Ovary (tissue), 9 donors: ENCODE measurements around the gene DPYSL5. TPM values are rescaled to one million over a fixed set of nuclear protein-coding genes. Genes with fewer than 3 reads are reported as not detected.

ENCODE experiments used
- DNase-seq, 5 donors: peaks; one replicate each; pipeline ENCODE4 v3.0.0-alpha.2; 2019 to 2020
- H3K27ac ChIP-seq, 2 donors: fragments of 200-600 bp; one replicate each; pipeline versions ENCODE4 v1.5.1 to v1.8.0; 2019 to 2022
- H3K27me3 ChIP-seq: fragments of 200-600 bp; one replicate; pipeline ENCODE4 v1.8.0; 2022
- H3K36me3 ChIP-seq: fragments of 200-600 bp; sonication (generic); one replicate; pipeline ENCODE4 v1.5.1; 2019
- H3K4me1 ChIP-seq: one replicate; pipeline ENCODE4 v1.8.1; 2013; ENCODE audit warnings: mild to moderate bottlenecking, moderate library complexity; ENCODE audit not compliant: insufficient read depth
- H3K4me3 ChIP-seq: fragments of 200-600 bp; sonication (generic); one replicate; pipeline ENCODE4 v1.5.1; 2017
- H3K9me3 ChIP-seq, 2 donors: fragments of 200-600 bp in 1 of 2; sonication (generic) in 1 of 2; one replicate each; pipeline versions ENCODE4 v1.5.1 to v1.8.1; 2013 to 2019; ENCODE audit warnings: mild to moderate bottlenecking in 1 of 2, moderate library complexity in 1 of 2
- EP300 ChIP-seq: sonication (generic); formaldehyde crosslinking; IDR thresholded peaks from one replicate; pipeline ENCODE4 v1.6.1; 2017; ENCODE audit warnings: antibody characterized with exemption
- POLR2A ChIP-seq: fragments of 450-650 bp; IDR thresholded peaks from one replicate; pipeline ENCODE4 v1.6.1; 2017; ENCODE audit warnings: antibody characterized with exemption, mild to moderate bottlenecking, moderate library complexity
- WGBS, 3 donors: extraction: QIAGEN DNeasy Blood & Tissue Kit in 1 of 3; methylation state at CpG; one replicate each; pipeline versions ENCODE4 v1.1.5 to v1.1.7; 2013 to 2017; 5-methylcytosine and 5-hydroxymethylcytosine counted together
- intact Hi-C, 4 donors: fragments of 100-400 bp; cut with DNase I; formaldehyde crosslinking; loops; one replicate each; pipeline versions ENCODE4 v1.11.0 to v1.15.1; 2022 to 2023
- polyA plus RNA-seq, 2 donors: library from polyadenylated mRNA; stranded (reverse); fragments of 200-250 nt in 1 of 2; fragments of 350-450 nt in 1 of 2; fragmentation: Illumina TruSeq in 1 of 2; extraction: RNeasy Lipid Tissue Mini Kit (QIAGEN cat#74804) in 1 of 2; gene quantifications; one replicate each; pipeline ENCODE4 v1.2.3, GENCODE V29; 2013 to 2014
- total RNA-seq, 7 donors: library from RNA; depleted of rRNA in 2 of 7; stranded (reverse); fragments of >200 nt in 2 of 7; fragmentation: NEBNext Ultra II Directional in 3 of 7; extraction: Animal tissue kit (Norgen Biotek cat#: 25700) in 3 of 7; gene quantifications; one replicate each; pipeline versions ENCODE4 v1.1.0 to v1.2.4, GENCODE V29; 2016 to 2023
- TF ChIP-seq, protein P1 (sequence below), 3 donors: fragments of 450-650 bp in 2 of 3; fragments of 200-600 bp in 1 of 3; IDR thresholded peaks; one replicate each; pipeline versions ENCODE4 v1.5.1 to v1.8.0; 2016 to 2022; ENCODE audit warnings: antibody characterized with exemption in 3 of 3, mild to moderate bottlenecking in 1 of 3
- donor health status: DM: no; HTN: no; CAD: no; lungs with moderate emphysema.
- donor health status: DM: no; HTN: no; CAD: no.
- donor health status: Bipolar disorder and iron deficiency.
- donor health status: DM: yes; HTN: yes; CAD: no.
- donor health status: DM: no; HTN: no; CAD: no.
- donor health status: DM: yes; HTN: yes; CAD: no.

Gene DPYSL5
- total and polyA plus RNA-seq, 9 donors = 0.05 to 0.78 (median 0.17) TPM; not detected in 3

DNA sequence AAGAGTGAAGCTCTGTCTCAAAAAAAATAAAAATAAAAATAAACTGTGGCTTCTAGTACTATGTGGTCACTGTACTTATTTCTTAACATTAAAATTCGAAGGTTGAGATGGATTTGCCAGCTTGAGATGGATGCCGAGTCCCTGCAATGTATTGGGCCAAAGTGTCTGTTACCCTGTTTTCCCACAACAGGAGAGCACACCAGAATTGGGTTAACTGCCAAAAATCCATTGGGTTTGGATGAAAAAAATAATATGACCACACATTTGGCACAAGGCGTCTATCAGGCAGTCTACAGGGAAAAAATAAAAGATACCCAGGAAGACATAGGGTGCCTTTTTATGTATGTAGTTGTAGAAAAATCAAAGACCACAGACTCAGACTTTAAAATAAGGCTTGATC lies 103.3 kb downstream of the DPYSL5 start:
- WGBS, 3 donors = 56 to 70% (median 57%) methylated on average over 3 of the region's 3 CpGs

DNA sequence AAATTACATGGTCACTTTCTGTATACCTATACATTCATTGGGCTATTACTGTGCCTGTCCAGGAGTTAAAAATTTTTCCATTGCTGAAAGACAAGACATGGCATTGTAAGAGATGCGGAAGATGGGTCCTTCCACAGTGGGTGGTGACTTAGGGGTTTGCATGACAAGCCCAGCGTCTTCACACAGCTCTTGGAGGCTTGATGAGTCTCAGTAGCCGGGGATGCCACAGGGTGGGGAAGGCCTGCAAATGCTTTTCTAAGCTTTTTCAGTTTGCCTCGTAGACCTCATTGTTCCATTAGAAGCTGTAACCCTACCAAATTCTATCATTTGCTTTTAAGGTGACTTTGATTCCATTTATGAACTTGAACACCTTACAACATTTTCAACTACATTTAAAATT lies 104.4 kb downstream of the DPYSL5 start:
- TF ChIP-seq, protein P1, sequence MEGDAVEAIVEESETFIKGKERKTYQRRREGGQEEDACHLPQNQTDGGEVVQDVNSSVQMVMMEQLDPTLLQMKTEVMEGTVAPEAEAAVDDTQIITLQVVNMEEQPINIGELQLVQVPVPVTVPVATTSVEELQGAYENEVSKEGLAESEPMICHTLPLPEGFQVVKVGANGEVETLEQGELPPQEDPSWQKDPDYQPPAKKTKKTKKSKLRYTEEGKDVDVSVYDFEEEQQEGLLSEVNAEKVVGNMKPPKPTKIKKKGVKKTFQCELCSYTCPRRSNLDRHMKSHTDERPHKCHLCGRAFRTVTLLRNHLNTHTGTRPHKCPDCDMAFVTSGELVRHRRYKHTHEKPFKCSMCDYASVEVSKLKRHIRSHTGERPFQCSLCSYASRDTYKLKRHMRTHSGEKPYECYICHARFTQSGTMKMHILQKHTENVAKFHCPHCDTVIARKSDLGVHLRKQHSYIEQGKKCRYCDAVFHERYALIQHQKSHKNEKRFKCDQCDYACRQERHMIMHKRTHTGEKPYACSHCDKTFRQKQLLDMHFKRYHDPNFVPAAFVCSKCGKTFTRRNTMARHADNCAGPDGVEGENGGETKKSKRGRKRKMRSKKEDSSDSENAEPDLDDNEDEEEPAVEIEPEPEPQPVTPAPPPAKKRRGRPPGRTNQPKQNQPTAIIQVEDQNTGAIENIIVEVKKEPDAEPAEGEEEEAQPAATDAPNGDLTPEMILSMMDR (IDR thresholded peaks at IDR 0.05) = no peak
- TF ChIP-seq EP300 (no peak), POLR2A (no peak)
- DNase-seq = no peak
- Histone ChIP-seq H3K27ac (no peak overlapping the region), H3K27me3 (no peaks in the 10 kb centered on the region), H3K36me3 (no peaks in the 10 kb centered on the region), H3K4me1 (no peaks in the 10 kb centered on the region), H3K9me3 (no peaks in the 10 kb centered on the region), H3K4me3 (no peak overlapping the region)
- intact Hi-C loops = loop anchor here in 1 of 4 donors (10.0 kb wide), 1 partner anchor 332 kb away; the partner anchor contains the start of gene TRIM54
- 70 to 78% (median 76%) methylated on average over 4 of the region's 4 CpGs for WGBS, 3 donors

More for the DNA sequence above, 103.3 kb downstream of the DPYSL5 start:
- Histone ChIP-seq H3K9me3 (no peaks in the 10 kb centered on the region), H3K27me3 (no peaks in the 10 kb centered on the region), H3K36me3 (no peaks in the 10 kb centered on the region), H3K4me1 (no peaks in the 10 kb centered on the region), H3K27ac (no peak overlapping the region), H3K4me3 (no peak overlapping the region)
- intact Hi-C loops = loop anchor here in 2 of 4 donors (1.0 to 10.0 kb wide), 2 partner anchors 8 to 334 kb away; partner anchors contain the start of gene TRIM54 (in 1 of the 2)
- DNase-seq = no peak
- TF ChIP-seq, protein P1 (IDR thresholded peaks at IDR 0.05) = no peak
- no peak for TF ChIP-seq POLR2A
- no peak for TF ChIP-seq EP300

DNA sequence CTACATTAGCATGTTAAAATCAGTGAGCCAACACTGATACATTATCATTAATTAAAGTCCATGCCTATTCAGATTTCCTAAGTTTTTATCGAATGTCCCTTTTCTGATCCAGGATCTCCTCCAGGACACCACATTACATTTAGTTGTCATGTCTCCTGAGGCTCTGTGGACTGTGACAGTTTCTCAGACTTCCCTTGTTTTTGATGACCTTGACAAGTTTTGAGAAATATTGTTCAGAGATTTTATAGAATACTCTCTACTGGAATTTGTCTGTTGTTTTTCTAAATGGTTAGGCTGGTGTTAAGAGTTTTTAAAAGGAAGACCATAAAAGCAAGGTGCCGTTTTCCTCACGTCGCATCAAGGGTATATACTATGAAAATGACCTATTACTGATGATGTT lies 106.2 kb downstream of the DPYSL5 start:
- H3K4me1 ChIP-seq = no peaks in the 10 kb centered on the region

DNA sequence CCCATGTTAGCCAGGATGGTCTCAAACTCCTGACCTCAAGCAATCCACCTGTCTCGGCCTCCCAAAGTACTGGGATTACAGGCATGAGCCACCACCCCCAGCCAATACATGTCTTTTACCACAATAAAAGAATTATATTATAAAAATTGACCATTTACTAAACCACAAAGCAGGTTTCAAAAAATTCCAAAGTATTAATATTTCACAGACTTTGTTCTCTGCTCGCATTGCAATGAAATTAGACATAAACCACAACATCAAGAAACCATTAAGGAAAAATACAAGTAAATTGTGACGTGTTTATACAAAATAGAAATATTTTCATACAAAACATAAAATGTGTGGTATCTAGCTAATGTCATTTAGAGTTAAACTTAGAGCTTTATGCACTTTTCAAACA lies 109.1 kb downstream of the DPYSL5 start:
- TF ChIP-seq, protein P1 (IDR thresholded peaks at IDR 0.05) = no peak
- TF ChIP-seq POLR2A (no peak), EP300 (no peak)
- intact Hi-C loops = loop anchor here in 1 of 4 donors (10.0 kb wide), 1 partner anchor 328 kb away; the partner anchor contains the start of gene TRIM54
- Histone ChIP-seq H3K4me3 (no peak overlapping the region), H3K27ac (no peak overlapping the region), H3K36me3 (no peaks in the 10 kb centered on the region), H3K27me3 (no peaks in the 10 kb centered on the region), H3K9me3 (no peaks in the 10 kb centered on the region), H3K4me1 (no peaks in the 10 kb centered on the region)
- no peak for DNase-seq
- WGBS, 3 donors = 45 to 73% (median 58%) methylated on average over 3 of the region's 3 CpGs

More for the DNA sequence above, 106.2 kb downstream of the DPYSL5 start:
- no peaks in the 10 kb centered on the region for H3K36me3 ChIP-seq
- WGBS, 3 donors = 80 to 85% (median 84%) methylated on average over 4 of the region's 4 CpGs
- intact Hi-C loops = loop anchor here in 1 of 4 donors (10.0 kb wide), 1 partner anchor 331 kb away; the partner anchor contains the start of gene TRIM54
- DNase-seq = no peak
- H3K4me3 ChIP-seq = no peak overlapping the region
- no peaks in the 10 kb centered on the region for H3K9me3 ChIP-seq
- no peak for TF ChIP-seq POLR2A
- TF ChIP-seq, protein P1 (IDR thresholded peaks at IDR 0.05) = no peak
- TF ChIP-seq EP300 = no peak
- H3K27ac ChIP-seq = no peak overlapping the region
- H3K27me3 ChIP-seq = no peaks in the 10 kb centered on the region
